ENCODE results near the gene MMP28. TPM values are rescaled to one million over a fixed set of nuclear protein-coding genes. Genes with fewer than 3 reads are reported as not detected.

The MMP28 gene
- total and polyA plus RNA-seq, 2 donors (not counting 1 experiment from before 2014, with no cell fraction given): 0.15 to 2.0 TPM

- no peaks in the 10 kb centered on the region for H3K9me3 ChIP-seq (ENCODE audit: control extremely low read depth in 1 of 3, control insufficient read depth in 2 of 3, insufficient read depth in 1 of 3, low read length in 2 of 3)
- no peak for DNase-seq
- no peak overlapping the region for H2AFZ ChIP-seq (ENCODE audit: insufficient read depth, low read depth, low read length, poor library complexity, severe bottlenecking)
- H3K9me3 Mint-ChIP-seq (ENCODE audit: insufficient read depth): no peaks in the 10 kb centered on the region
- intact Hi-C loops (cut with micrococcal nuclease): no loop called here
- POLR2A ChIA-PET: no interaction called here
- H3K27me3 ChIP-seq (replicated peaks in 1 of 4; ENCODE audit: control extremely low read depth in 1 of 4, control insufficient read depth in 3 of 4, insufficient read depth in 4 of 4, low read length in 3 of 4): peaks cover 0 to 12% (median 0%) of the 10 kb centered on the region in 4 experiments
- H3K4me1 Mint-ChIP-seq: peaks cover 15% of the 10 kb centered on the region
- no peaks in the 10 kb centered on the region for H4K20me1 ChIP-seq (ENCODE audit: control insufficient read depth, insufficient read depth, low read length, poor library complexity, severe bottlenecking)
- H3K79me2 ChIP-seq (ENCODE audit: control insufficient read depth, insufficient read depth, low read length): no peaks in the 10 kb centered on the region
- H3K27ac ChIP-seq (ENCODE audit: low read length in 2 of 2): no peak overlapping the region
- no peak for ATAC-seq (ENCODE audit: low read depth)
- TF ChIP-seq, protein P1, sequence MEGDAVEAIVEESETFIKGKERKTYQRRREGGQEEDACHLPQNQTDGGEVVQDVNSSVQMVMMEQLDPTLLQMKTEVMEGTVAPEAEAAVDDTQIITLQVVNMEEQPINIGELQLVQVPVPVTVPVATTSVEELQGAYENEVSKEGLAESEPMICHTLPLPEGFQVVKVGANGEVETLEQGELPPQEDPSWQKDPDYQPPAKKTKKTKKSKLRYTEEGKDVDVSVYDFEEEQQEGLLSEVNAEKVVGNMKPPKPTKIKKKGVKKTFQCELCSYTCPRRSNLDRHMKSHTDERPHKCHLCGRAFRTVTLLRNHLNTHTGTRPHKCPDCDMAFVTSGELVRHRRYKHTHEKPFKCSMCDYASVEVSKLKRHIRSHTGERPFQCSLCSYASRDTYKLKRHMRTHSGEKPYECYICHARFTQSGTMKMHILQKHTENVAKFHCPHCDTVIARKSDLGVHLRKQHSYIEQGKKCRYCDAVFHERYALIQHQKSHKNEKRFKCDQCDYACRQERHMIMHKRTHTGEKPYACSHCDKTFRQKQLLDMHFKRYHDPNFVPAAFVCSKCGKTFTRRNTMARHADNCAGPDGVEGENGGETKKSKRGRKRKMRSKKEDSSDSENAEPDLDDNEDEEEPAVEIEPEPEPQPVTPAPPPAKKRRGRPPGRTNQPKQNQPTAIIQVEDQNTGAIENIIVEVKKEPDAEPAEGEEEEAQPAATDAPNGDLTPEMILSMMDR (IDR thresholded peaks at IDR 0.05): no peak
- TF ChIP-seq EZH2 (IDR thresholded peaks at IDR 0.05; ENCODE audit: borderline replicate concordance, insufficient read depth, low read depth, low read length, poor library complexity, severe bottlenecking): no peak
- peak overlapping the region; percentile 81 for H3K4me3 Mint-ChIP-seq
- WGBS (ENCODE audit: insufficient coverage): 96% methylated on average over 5 of the region's 10 CpGs
- CTCF ChIA-PET: interaction anchor here (1.2 to 1.5 kb wide), 3 partner anchors 15 to 78 kb away, joined by 3 to 4 read pairs (median 3); partner anchors contain the start of gene TAF15
- H3K4me1 ChIP-seq (ENCODE audit: control insufficient read depth in 2 of 2, insufficient read depth in 2 of 2, low read length in 2 of 2): peaks cover 9 to 11% of the 10 kb centered on the region in 2 donors
- no peak overlapping the region for H3K27ac Mint-ChIP-seq
- no peak overlapping the region for H3K4me3 ChIP-seq (ENCODE audit: control extremely low read depth in 1 of 5, extremely low read depth in 1 of 5, insufficient read depth in 1 of 5, low read depth in 2 of 5, low read length in 4 of 5)
- H3K36me3 ChIP-seq (replicated peaks in 1 of 2; ENCODE audit: control extremely low read depth in 1 of 2, control insufficient read depth in 1 of 2, extremely low read depth in 1 of 2, insufficient read depth in 2 of 2, low read length in 1 of 2): peaks cover 3 to 12% of the 10 kb centered on the region in 2 experiments
- peaks cover 11% of the 10 kb centered on the region for H3K27me3 Mint-ChIP-seq
- H3K9ac ChIP-seq (ENCODE audit: low read length): no peak overlapping the region
- peak overlapping the region; percentile 79 for H3K4me2 ChIP-seq (replicated peaks; ENCODE audit: low read depth, low read length, poor library complexity, severe bottlenecking)
Observed at GRCh38 chr17:35730400-35731005, 64.9 kb downstream of the MMP28 start.

DNA sequence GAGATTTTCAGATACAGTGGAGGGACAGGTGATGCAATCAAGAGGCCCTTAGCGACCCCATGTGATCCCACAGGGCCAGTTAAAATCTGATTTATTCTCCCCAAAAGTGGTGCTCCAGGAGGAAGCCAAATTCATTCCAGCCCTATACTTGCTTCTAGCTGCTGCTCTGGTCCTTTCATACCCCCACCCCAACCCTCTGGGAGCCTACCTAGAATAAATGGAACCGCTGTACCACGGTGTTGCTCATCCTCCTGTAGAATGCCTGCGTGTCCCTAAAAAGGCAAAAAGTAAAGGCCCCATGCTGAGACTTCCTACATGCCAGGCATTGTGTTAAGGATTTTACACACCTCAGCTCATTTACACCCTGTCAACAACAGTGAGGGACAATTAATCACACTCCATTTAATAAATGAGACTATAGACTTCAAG lies 66.0 kb downstream of the MMP28 start:
- TF ChIP-seq EZH2 (IDR thresholded peaks at IDR 0.05; ENCODE audit: borderline replicate concordance, insufficient read depth, low read depth, low read length, poor library complexity, severe bottlenecking): no peak
- TF ChIP-seq, protein P1 (IDR thresholded peaks at IDR 0.05): no peak
- DNase-seq (no peak), ATAC-seq (ENCODE audit: low read depth) (no peak)
- H3K4me3 Mint-ChIP-seq: peak overlapping the region; percentile 13
- no peak overlapping the region for H3K27ac ChIP-seq (ENCODE audit: low read length in 2 of 2)
- no peak overlapping the region for H2AFZ ChIP-seq (ENCODE audit: insufficient read depth, low read depth, low read length, poor library complexity, severe bottlenecking)
- no peak overlapping the region for H3K27ac Mint-ChIP-seq
- H3K9me3 Mint-ChIP-seq (ENCODE audit: insufficient read depth): no peaks in the 10 kb centered on the region
- peaks cover 0 to 12% (median 0%) of the 10 kb centered on the region in 4 experiments for H3K27me3 ChIP-seq (replicated peaks in 1 of 4; ENCODE audit: control extremely low read depth in 1 of 4, control insufficient read depth in 3 of 4, insufficient read depth in 4 of 4, low read length in 3 of 4)
- no peak overlapping the region for H3K4me3 ChIP-seq (ENCODE audit: control extremely low read depth in 1 of 5, extremely low read depth in 1 of 5, insufficient read depth in 1 of 5, low read depth in 2 of 5, low read length in 4 of 5)
- H3K36me3 ChIP-seq (replicated peaks in 1 of 2; ENCODE audit: control extremely low read depth in 1 of 2, control insufficient read depth in 1 of 2, extremely low read depth in 1 of 2, insufficient read depth in 2 of 2, low read length in 1 of 2): peaks cover 5 to 23% of the 10 kb centered on the region in 2 experiments
- H3K4me2 ChIP-seq (replicated peaks; ENCODE audit: low read depth, low read length, poor library complexity, severe bottlenecking): no peak overlapping the region
- intact Hi-C loops (cut with micrococcal nuclease): no loop called here
- peaks cover 15% of the 10 kb centered on the region for H3K4me1 Mint-ChIP-seq
- H3K79me2 ChIP-seq (ENCODE audit: control insufficient read depth, insufficient read depth, low read length): no peaks in the 10 kb centered on the region
- ChIA-PET POLR2A (interaction anchor here (0.5 kb wide), 1 partner anchor 1573 kb away, joined by 3 read pairs; no protein-coding TSS in a partner anchor), CTCF (no interaction called here)
- WGBS (ENCODE audit: insufficient coverage): 97% methylated on average over 4 of the region's 4 CpGs
- H3K4me1 ChIP-seq (ENCODE audit: control insufficient read depth in 2 of 2, insufficient read depth in 2 of 2, low read length in 2 of 2): peaks cover 9 to 11% of the 10 kb centered on the region in 2 donors
- no peaks in the 10 kb centered on the region for H3K9me3 ChIP-seq (ENCODE audit: control extremely low read depth in 1 of 3, control insufficient read depth in 2 of 3, insufficient read depth in 1 of 3, low read length in 2 of 3)
- H4K20me1 ChIP-seq (ENCODE audit: control insufficient read depth, insufficient read depth, low read length, poor library complexity, severe bottlenecking): no peaks in the 10 kb centered on the region
- peaks cover 11% of the 10 kb centered on the region for H3K27me3 Mint-ChIP-seq
- no peak overlapping the region for H3K9ac ChIP-seq (ENCODE audit: low read length)
